GM10248 (cell line): ENCODE measurements around the gene CADM2.
"Not testable (repeated sequence)": the region's sequence is repeated elsewhere in the genome, so short reads cannot be mapped to it uniquely, and the experiment has no call there.

Experiments
- CTCF ChIA-PET: fragments of 300-600 bp; sonication (Branson Sonifier 250); formaldehyde crosslinking; extraction: SDS; loops from one replicate; lab custom pipeline; 2021; ENCODE audit warnings: antibody characterized with exemption; lab: Yijun Ruan, JAX
- POLR2A ChIA-PET: fragments of 350-650 bp; sonication (Branson Sonifier 250); formaldehyde crosslinking; extraction: SDS; loops from one replicate; lab custom pipeline; 2020; ENCODE audit warnings: antibody characterized with exemption; lab: Yijun Ruan, JAX
- DNase-seq: peaks from one replicate; pipeline ENCODE4 v3.0.0; 2012; ENCODE audit errors: extremely low spot score
- CTCF ChIP-seq: IDR thresholded peaks from 2 replicates; pipeline ENCODE4 v1.5.1; 2012; ENCODE audit warnings: mild to moderate bottlenecking, low read depth; ENCODE audit errors: extremely low read depth, missing control alignments, control extremely low read depth

Gene CADM2

GRCh38 chr3:85102781-85103180 lies 144.0 kb downstream of the CADM2 start:
- no peak for DNase-seq
- no peak for TF ChIP-seq CTCF
- POLR2A ChIA-PET = no interaction called here
- CTCF ChIA-PET = interaction anchor here (1.6 kb wide), 1 partner anchor 10 kb away, joined by 4 read pairs; no protein-coding TSS in a partner anchor

GRCh38 chr3:85110393-85110792 lies 151.6 kb downstream of the CADM2 start:
- ChIA-PET POLR2A (no interaction called here), CTCF (no interaction called here)
- DNase-seq = no peak
- TF ChIP-seq CTCF = no peak

GRCh38 chr3:85120879-85121278 lies 162.1 kb downstream of the CADM2 start:
- TF ChIP-seq CTCF = no peak
- ChIA-PET CTCF (no interaction called here), POLR2A (no interaction called here)

GRCh38 chr3:85132864-85133263 lies 174.1 kb downstream of the CADM2 start:
- POLR2A ChIA-PET, CTCF ChIA-PET, DNase-seq: not testable (repeated sequence)

More at GRCh38 chr3:85120879-85121278, 162.1 kb downstream of the CADM2 start:
- no peak for DNase-seq

- POLR2A ChIA-PET = not testable (repeated sequence)
- CTCF ChIA-PET = interaction anchor here (0.8 kb wide), 1 partner anchor 9 kb away, joined by 3 read pairs; no protein-coding TSS in a partner anchor
These were observed 175.1 kb downstream of the CADM2 start for GRCh38 chr3:85133691-85134420.

GRCh38 chr3:85142626-85143025 lies 183.8 kb downstream of the CADM2 start:
- ChIA-PET POLR2A (no interaction called here), CTCF (no interaction called here)
- DNase-seq = no peak
- TF ChIP-seq CTCF = no peak

More at GRCh38 chr3:85133691-85134420, 175.1 kb downstream of the CADM2 start:
- not testable (repeated sequence) for DNase-seq

- no peak for TF ChIP-seq CTCF
- ChIA-PET POLR2A (no interaction called here), CTCF (interaction anchor here (1.0 kb wide), 1 partner anchor 12 kb away, joined by 3 read pairs; no protein-coding TSS in a partner anchor)
- no peak for DNase-seq
These were observed 189.2 kb downstream of the CADM2 start for GRCh38 chr3:85148036-85148435.
